Thoracic aorta (tissue), 2 donors: ENCODE data around the gene INPP5A. TPM values are rescaled to one million over a fixed set of nuclear protein-coding genes. Genes with fewer than 3 reads are reported as not detected.

Experiments used
- ATAC-seq: fragments of 150-250 bp; one replicate; pipeline ENCODE4 v1.8.0; 2017; ENCODE audit warnings: low read depth; ENCODE audit not compliant: insufficient number of reproducible peaks, low FRiP score
- DNase-seq: peaks from one replicate; pipeline ENCODE4 v3.0.0-alpha.2; 2020; ENCODE audit warnings: low spot score
- H3K27ac ChIP-seq, 2 donors: fragments of 200-600 bp; sonication (generic); 1 replicate in 1 of 2; 2 replicates in 1 of 2; pipeline ENCODE4 v1.5.1; 2016; ENCODE audit warnings: mild to moderate bottlenecking in 2 of 2, moderate library complexity in 2 of 2
- H3K27me3 ChIP-seq: fragments of 200-600 bp; sonication (generic); replicated peaks from 2 replicates; pipeline ENCODE4 v1.6.0; 2016; ENCODE audit warnings: mild to moderate bottlenecking; ENCODE audit not compliant: insufficient read depth
- H3K36me3 ChIP-seq: fragments of 200-600 bp; sonication (generic); one replicate; pipeline ENCODE4 v1.5.1; 2016
- H3K4me1 ChIP-seq, 2 donors: fragments of 200-600 bp; sonication (generic); 1 replicate in 1 of 2; 2 replicates in 1 of 2; pipeline versions ENCODE4 v1.5.1 to v1.6.0; 2016; ENCODE audit warnings: low read depth in 2 of 2, mild to moderate bottlenecking in 1 of 2; ENCODE audit not compliant: control insufficient read depth in 1 of 2
- H3K4me3 ChIP-seq: fragments of 200-600 bp; sonication (generic); 2 replicates; pipeline ENCODE4 v1.5.1; 2016; ENCODE audit warnings: mild to moderate bottlenecking
- H3K9me3 ChIP-seq: fragments of 200-600 bp; sonication (generic); 2 replicates; pipeline ENCODE4 v1.5.1; 2016
- total RNA-seq, 2 donors: library from RNA; depleted of rRNA; stranded (reverse); fragments of >200 nt; gene quantifications; one replicate each; pipeline versions ENCODE4 v1.1.0 to v1.2.3, GENCODE V29; 2016
- TF ChIP-seq, protein P1 (sequence below): fragments of 200-600 bp; sonication (generic); IDR thresholded peaks from one replicate; pipeline ENCODE4 v1.5.1; 2019; ENCODE audit warnings: antibody characterized with exemption

The INPP5A gene
- total RNA-seq, 2 donors from 2014 or later, result 120 to 142 TPM

DNA sequence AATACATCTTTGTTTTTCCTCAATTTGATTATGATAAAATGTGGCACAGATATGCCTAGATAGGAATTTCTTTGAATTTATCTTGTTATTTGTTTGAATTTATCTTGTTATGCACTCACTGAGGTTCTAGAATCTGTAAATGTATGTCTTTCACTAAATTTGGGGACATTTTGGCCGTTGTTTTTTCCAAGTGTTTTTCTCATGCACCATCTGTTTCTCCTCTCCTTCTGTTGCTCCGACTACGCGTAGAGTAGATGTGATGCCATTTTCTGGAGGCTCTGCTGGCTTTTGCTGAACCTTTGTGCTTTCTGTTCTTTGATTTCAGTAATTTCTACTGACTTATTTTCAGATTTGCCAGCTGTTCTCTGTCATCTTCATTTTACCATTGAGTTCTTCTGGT lies 101.9 kb downstream of the INPP5A start:
- no peaks in the 10 kb centered on the region for H3K36me3 ChIP-seq
- no peaks in the 10 kb centered on the region for H3K9me3 ChIP-seq
- no peak for ATAC-seq
- DNase-seq, result no peak
- no peak overlapping the region for H3K4me3 ChIP-seq
- H3K27ac ChIP-seq, result no peak overlapping the region
- TF ChIP-seq, protein P1, sequence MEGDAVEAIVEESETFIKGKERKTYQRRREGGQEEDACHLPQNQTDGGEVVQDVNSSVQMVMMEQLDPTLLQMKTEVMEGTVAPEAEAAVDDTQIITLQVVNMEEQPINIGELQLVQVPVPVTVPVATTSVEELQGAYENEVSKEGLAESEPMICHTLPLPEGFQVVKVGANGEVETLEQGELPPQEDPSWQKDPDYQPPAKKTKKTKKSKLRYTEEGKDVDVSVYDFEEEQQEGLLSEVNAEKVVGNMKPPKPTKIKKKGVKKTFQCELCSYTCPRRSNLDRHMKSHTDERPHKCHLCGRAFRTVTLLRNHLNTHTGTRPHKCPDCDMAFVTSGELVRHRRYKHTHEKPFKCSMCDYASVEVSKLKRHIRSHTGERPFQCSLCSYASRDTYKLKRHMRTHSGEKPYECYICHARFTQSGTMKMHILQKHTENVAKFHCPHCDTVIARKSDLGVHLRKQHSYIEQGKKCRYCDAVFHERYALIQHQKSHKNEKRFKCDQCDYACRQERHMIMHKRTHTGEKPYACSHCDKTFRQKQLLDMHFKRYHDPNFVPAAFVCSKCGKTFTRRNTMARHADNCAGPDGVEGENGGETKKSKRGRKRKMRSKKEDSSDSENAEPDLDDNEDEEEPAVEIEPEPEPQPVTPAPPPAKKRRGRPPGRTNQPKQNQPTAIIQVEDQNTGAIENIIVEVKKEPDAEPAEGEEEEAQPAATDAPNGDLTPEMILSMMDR, result no peak
- H3K4me1 ChIP-seq, result peaks cover 6 to 39% of the 10 kb centered on the region in 2 donors
- no peaks in the 10 kb centered on the region for H3K27me3 ChIP-seq

DNA sequence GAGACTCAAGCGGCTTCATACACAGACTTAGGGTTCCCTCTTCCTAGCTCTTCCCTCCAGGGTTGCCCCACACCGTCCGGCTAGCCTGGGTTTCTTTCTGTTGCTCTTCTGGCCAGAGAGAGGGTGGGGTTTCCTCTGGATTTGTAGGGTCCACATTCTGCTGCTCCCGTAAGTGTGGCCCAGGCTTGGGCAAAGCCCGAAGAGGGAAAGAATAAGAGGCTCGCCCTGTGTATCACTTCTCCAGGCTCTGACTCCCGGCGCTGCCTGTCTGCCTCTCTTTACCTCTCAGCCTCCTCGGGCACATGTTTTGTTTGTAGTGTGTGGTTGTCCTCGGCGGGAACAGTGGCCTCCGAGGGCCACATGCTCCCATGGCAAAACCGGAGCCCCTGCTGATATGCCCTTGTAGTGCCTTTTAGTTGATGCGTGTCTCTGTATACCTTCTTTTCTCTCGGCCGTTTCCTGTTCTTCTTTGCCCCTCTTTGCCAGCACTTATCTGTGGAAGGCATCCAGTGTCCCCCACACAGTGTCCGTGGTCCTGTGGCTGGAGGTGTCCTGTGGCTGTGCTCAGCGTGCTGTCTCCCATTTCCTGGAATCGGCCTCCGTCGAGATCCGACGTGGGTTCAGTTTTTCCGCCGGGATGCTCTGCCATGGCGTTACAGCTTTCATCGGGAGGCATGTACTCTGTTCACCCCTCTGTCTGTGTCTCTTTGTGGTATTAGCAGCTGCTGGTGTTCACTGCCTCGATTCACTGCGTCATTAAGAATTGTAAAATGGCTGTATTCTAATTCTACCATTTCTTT lies 102.9 kb downstream of the INPP5A start:
- no peak overlapping the region for H3K4me3 ChIP-seq

DNA sequence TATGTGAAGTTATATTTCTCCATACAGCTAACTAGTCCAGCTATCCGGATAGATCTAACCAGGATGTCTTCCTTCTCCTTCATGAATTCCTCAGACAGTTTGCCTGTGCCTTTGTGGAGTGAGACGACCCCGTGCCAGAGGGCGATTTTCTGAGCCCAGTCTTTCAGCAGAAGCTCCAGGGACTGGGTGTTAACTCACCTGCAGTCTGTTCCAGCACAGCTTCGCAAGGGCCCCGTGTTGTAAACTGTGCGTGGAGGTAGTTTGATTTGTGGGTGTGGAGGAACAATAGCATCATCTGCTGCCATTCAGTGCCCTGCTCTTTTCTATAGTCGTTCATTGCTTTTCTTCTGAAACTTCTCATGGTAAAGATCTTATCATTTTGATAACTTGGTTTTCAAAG lies 103.8 kb downstream of the INPP5A start:
- DNase-seq (no peak), ATAC-seq (no peak)
- Histone ChIP-seq H3K27me3 (no peaks in the 10 kb centered on the region), H3K4me3 (no peak overlapping the region), H3K36me3 (no peaks in the 10 kb centered on the region), H3K4me1 (peaks cover 0 to 20% of the 10 kb centered on the region in 2 donors), H3K27ac (no peak overlapping the region), H3K9me3 (no peaks in the 10 kb centered on the region)
- TF ChIP-seq, protein P1, result no peak

More for the DNA sequence above, 102.9 kb downstream of the INPP5A start:
- TF ChIP-seq, protein P1, result no peak
- H3K36me3 ChIP-seq, result no peaks in the 10 kb centered on the region
- peaks cover 0 to 28% of the 10 kb centered on the region in 2 donors for H3K4me1 ChIP-seq
- no peak for ATAC-seq
- no peak overlapping the region for H3K27ac ChIP-seq
- H3K27me3 ChIP-seq, result no peaks in the 10 kb centered on the region
- DNase-seq, result no peak
- no peaks in the 10 kb centered on the region for H3K9me3 ChIP-seq

DNA sequence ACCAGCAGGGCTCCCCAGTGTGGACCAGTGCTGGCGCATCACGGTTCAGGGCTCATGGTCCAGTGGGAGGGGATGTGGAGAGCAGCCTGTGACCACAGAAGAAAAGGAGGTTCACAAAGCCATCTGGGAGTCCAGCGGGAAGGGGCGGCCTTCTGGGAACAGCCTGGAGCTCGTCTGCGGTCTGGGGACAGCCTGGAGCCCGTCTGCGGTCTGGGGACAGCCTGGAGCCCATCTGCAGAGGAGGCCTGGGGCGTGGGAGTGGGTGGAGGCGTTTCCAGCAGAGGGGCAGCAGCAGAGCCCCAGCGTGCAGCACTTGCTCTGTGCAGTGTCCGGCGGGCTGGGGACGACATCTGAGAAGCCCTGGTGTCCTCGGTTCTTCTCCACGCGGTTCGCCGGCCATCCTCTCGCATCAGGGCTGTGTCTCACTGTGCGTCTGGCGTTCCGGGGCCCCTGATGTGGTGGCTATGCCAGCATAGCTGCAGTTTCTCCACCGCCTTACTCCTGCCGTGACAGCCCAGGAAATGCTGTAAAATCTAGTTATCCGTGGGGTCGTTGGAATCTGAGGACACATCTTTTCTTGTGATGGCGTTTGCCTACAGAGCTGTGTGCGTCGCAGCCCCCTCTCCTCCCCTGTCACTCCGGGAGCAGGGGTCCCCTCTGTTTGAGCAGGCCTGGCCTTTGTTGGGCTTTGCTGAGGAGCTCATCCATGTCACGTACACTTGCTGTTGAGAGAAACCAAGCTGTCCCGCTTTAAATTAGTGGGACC lies 104.6 kb downstream of the INPP5A start:
- H3K4me1 ChIP-seq, result peaks cover 0 to 14% of the 10 kb centered on the region in 2 donors
- ATAC-seq (no peak), DNase-seq (no peak)
- H3K27me3 ChIP-seq, result no peaks in the 10 kb centered on the region
- H3K4me3 ChIP-seq, result no peak overlapping the region
- H3K27ac ChIP-seq, result no peak overlapping the region
- TF ChIP-seq, protein P1, result no peak
- no peaks in the 10 kb centered on the region for H3K36me3 ChIP-seq
- no peaks in the 10 kb centered on the region for H3K9me3 ChIP-seq

DNA sequence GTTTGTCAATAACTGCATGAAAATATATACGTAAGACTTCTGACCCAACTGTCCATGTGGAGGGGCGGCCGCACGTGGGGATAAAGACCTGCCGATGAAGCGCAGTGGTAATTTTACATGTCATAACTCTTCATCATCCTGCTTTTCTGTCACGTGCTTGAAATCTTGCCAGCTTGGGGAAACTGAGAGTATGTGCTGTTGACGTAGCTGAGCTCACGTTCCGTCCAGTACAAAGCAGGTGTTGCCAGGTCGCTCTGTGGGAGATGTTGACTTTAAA lies 105.1 kb downstream of the INPP5A start:
- no peaks in the 10 kb centered on the region for H3K27me3 ChIP-seq
- DNase-seq (no peak), ATAC-seq (no peak)
- no peak overlapping the region for H3K4me3 ChIP-seq
- no peaks in the 10 kb centered on the region for H3K9me3 ChIP-seq
- no peaks in the 10 kb centered on the region for H3K36me3 ChIP-seq
- peaks cover 0 to 9% of the 10 kb centered on the region in 2 donors for H3K4me1 ChIP-seq
- TF ChIP-seq, protein P1, result no peak
- H3K27ac ChIP-seq, result no peak overlapping the region
